HEK293 (cell line): Measurements from ENCODE around the gene BPIFB2.

Source experiments
- ZNF16 ChIP-seq: fragments of 450-650 bp; formaldehyde crosslinking; IDR thresholded peaks from 2 replicates; pipeline ENCODE4 v1.5.1; 2016; ENCODE audit warnings: low read depth, missing biosample characterization, missing genetic modification characterization
- ZNF585B ChIP-seq: fragments of 450-650 bp; formaldehyde crosslinking; IDR thresholded peaks from 2 replicates; pipeline ENCODE4 v1.5.1; 2016; ENCODE audit warnings: missing biosample characterization, missing genetic modification characterization
- TF ChIP-seq, protein P1 (sequence below): fragments of 450-650 bp; formaldehyde crosslinking; IDR thresholded peaks from 2 replicates; pipeline ENCODE4 v1.5.1; 2016; ENCODE audit warnings: missing biosample characterization, missing genetic modification characterization
- TF ChIP-seq, protein P2 (sequence below): fragments of 450-650 bp; formaldehyde crosslinking; IDR thresholded peaks from 2 replicates; pipeline ENCODE4 v1.5.1; 2016; ENCODE audit warnings: missing biosample characterization, missing genetic modification characterization, low read depth

DNA sequence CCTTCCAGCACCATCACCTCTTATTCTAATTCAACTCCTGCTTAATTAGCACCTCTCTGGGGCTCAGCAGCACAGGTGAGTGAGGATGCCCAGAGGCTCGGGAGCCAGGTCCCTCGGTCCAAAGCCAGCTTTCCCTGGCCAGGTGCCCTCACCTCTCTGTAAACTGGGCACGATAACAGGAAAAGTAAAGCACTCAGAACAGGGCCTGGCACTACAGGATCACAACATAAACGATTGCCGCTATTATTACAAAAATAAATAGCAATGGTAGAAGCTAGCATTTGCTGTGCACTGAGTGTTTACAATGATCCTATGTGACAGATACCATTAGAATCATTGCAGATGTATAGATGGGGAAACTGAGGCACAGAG, 2.6 kb downstream of the BPIFB2 start:
- TF ChIP-seq, protein P1, sequence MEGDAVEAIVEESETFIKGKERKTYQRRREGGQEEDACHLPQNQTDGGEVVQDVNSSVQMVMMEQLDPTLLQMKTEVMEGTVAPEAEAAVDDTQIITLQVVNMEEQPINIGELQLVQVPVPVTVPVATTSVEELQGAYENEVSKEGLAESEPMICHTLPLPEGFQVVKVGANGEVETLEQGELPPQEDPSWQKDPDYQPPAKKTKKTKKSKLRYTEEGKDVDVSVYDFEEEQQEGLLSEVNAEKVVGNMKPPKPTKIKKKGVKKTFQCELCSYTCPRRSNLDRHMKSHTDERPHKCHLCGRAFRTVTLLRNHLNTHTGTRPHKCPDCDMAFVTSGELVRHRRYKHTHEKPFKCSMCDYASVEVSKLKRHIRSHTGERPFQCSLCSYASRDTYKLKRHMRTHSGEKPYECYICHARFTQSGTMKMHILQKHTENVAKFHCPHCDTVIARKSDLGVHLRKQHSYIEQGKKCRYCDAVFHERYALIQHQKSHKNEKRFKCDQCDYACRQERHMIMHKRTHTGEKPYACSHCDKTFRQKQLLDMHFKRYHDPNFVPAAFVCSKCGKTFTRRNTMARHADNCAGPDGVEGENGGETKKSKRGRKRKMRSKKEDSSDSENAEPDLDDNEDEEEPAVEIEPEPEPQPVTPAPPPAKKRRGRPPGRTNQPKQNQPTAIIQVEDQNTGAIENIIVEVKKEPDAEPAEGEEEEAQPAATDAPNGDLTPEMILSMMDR (tag by site-specific recombination), result no peak
- TF ChIP-seq ZNF585B (tag by site-specific recombination) (no peak), ZNF16 (tag by site-specific recombination) (no peak)
- TF ChIP-seq, protein P2, sequence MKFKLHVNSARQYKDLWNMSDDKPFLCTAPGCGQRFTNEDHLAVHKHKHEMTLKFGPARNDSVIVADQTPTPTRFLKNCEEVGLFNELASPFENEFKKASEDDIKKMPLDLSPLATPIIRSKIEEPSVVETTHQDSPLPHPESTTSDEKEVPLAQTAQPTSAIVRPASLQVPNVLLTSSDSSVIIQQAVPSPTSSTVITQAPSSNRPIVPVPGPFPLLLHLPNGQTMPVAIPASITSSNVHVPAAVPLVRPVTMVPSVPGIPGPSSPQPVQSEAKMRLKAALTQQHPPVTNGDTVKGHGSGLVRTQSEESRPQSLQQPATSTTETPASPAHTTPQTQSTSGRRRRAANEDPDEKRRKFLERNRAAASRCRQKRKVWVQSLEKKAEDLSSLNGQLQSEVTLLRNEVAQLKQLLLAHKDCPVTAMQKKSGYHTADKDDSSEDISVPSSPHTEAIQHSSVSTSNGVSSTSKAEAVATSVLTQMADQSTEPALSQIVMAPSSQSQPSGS, result no peak
